ENCODE measurements around the gene CDH13.

DNA sequence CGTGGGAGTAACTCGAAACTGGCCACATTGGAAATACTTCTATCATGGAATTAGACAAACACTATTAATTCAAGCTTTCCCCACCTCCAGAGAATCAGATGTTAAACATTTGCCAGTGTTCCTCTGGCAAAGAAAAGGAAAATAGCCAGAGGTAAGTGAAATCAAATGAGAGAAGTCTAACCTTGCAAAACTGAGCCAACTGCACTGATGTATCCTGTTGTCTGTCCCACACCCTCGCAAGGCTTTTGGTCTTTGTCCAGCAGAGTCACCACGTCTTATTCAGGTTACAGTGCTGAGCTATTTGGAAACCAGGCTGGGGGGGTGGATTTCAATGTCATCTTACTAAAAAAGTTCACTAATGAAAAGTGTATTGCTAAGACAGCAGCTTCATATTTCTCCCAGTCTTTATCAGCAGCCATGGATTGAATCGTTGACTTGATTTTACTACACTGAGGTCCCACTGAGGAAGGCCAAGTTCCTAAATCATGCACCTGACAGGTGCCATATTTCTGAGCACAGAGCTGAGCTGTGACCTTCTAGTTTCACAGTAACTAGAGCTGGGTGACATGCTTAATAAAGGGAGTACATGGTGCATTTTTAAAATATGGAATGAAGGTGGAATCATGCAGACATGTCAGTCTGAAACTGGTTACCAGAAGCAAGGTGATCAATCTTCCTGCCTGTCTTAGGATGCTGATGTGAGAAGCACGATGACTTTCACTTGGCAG is 1095.9 kb downstream of the CDH13 start:
- TF ChIP-seq, protein P1, sequence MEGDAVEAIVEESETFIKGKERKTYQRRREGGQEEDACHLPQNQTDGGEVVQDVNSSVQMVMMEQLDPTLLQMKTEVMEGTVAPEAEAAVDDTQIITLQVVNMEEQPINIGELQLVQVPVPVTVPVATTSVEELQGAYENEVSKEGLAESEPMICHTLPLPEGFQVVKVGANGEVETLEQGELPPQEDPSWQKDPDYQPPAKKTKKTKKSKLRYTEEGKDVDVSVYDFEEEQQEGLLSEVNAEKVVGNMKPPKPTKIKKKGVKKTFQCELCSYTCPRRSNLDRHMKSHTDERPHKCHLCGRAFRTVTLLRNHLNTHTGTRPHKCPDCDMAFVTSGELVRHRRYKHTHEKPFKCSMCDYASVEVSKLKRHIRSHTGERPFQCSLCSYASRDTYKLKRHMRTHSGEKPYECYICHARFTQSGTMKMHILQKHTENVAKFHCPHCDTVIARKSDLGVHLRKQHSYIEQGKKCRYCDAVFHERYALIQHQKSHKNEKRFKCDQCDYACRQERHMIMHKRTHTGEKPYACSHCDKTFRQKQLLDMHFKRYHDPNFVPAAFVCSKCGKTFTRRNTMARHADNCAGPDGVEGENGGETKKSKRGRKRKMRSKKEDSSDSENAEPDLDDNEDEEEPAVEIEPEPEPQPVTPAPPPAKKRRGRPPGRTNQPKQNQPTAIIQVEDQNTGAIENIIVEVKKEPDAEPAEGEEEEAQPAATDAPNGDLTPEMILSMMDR (IDR thresholded peaks at IDR 0.05; ENCODE audit: insufficient read depth, low read length) = no peak
- TF ChIP-seq POLR2AphosphoS5 (IDR thresholded peaks at IDR 0.05; ENCODE audit: low read depth) (no peak), GABPA (IDR thresholded peaks at IDR 0.05; ENCODE audit: low read depth) (no peak), SPI1 (IDR thresholded peaks at IDR 0.05; ENCODE audit: borderline replicate concordance, low read depth) (no peak)
- TF ChIP-seq, protein P2, sequence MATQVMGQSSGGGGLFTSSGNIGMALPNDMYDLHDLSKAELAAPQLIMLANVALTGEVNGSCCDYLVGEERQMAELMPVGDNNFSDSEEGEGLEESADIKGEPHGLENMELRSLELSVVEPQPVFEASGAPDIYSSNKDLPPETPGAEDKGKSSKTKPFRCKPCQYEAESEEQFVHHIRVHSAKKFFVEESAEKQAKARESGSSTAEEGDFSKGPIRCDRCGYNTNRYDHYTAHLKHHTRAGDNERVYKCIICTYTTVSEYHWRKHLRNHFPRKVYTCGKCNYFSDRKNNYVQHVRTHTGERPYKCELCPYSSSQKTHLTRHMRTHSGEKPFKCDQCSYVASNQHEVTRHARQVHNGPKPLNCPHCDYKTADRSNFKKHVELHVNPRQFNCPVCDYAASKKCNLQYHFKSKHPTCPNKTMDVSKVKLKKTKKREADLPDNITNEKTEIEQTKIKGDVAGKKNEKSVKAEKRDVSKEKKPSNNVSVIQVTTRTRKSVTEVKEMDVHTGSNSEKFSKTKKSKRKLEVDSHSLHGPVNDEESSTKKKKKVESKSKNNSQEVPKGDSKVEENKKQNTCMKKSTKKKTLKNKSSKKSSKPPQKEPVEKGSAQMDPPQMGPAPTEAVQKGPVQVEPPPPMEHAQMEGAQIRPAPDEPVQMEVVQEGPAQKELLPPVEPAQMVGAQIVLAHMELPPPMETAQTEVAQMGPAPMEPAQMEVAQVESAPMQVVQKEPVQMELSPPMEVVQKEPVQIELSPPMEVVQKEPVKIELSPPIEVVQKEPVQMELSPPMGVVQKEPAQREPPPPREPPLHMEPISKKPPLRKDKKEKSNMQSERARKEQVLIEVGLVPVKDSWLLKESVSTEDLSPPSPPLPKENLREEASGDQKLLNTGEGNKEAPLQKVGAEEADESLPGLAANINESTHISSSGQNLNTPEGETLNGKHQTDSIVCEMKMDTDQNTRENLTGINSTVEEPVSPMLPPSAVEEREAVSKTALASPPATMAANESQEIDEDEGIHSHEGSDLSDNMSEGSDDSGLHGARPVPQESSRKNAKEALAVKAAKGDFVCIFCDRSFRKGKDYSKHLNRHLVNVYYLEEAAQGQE (IDR thresholded peaks at IDR 0.05; ENCODE audit: insufficient replicate concordance, low read depth) = no peak
